HG03575 (cell line): ENCODE data around the gene ZBTB6.
"Not testable (repeated sequence)": the region's sequence is repeated elsewhere in the genome, so short reads cannot be mapped to it uniquely, and the experiment has no call there.

Experiments used
- ATAC-seq: cut with Tn5 transposase; IDR thresholded peaks from one replicate; pipeline ENCODE4 v1.9.1; 2021; ENCODE audit not compliant: unreplicated experiment, insufficient number of reproducible peaks, low FRiP score; ENCODE audit errors: extremely low read depth

Gene ZBTB6

DNA sequence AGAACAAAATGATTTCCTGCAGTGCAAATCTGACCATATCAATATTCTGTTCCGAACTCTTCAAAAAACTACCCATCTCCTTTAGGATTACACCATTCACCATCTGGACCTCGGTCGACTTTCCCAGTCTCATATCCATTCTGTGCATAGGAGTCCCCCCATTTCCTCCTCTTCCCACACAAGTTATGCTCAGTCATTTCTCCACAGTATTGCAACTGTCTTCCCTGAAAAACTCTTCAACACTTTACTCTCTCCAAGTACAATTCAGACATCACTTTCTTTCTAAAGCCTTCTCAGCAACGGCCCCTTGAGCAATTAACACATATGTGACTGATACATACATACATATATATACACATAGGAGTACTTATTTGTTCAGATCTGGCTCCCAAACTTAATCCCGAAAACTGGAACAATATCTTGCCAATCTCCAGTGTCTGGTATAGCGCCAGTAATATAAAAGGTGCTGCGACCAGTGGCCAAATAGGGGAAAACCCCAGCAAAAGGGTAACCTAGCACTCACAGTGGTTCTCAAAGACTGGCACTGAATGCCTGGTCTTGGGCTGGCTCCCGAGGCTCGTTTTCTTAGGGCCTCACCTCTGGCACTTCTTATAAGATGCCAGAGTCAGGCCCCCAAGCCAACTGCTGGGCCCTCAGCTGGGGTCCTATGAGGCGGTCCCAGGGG lies 17.6 kb upstream of the ZBTB6 start:
- ATAC-seq: no peak

DNA sequence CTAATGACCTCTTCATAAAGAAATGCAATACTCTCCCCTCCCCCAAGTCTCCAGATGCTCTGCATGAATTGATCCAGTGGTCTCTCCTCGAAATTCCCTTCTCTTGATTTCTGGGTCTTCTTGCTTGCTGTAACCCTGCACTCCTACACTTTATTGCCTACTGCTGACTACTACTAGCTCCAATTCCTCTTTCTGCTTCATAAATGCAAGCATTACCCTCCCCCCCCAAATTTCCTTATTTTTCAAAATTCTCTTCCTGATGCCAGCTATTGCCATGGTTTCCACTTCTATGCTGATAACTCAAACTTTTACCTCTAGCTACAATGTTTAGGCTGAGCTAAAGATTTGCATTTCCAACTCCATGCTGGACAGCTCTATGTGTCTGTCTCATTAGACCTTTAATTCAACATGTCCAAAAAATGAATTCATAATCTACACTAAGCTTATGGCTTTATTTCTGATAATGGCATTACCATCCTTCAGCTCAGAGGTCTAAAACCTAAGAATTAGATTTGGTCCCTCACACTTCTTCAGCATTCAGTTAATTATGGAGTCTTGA lies 16.8 kb upstream of the ZBTB6 start:
- no peak for ATAC-seq

DNA sequence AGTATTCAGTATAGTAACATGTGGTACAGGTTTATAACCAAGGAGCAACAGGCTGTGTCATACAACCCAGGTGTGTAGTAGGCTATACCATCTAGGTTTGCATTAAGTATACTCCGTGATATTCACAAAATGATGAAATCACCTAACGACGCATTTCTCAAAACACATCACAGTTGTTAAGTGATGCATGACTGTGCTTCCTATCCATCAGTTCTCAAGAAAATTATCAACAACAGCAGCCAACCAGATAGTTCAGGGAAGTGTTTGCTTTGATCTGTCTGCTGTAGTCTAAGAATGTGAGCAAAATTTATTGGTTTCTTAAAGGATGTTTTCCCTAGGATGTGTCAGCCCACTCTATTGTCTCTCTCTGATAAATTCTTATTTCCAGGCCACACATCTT lies 10.8 kb upstream of the ZBTB6 start:
- no peak for ATAC-seq

DNA sequence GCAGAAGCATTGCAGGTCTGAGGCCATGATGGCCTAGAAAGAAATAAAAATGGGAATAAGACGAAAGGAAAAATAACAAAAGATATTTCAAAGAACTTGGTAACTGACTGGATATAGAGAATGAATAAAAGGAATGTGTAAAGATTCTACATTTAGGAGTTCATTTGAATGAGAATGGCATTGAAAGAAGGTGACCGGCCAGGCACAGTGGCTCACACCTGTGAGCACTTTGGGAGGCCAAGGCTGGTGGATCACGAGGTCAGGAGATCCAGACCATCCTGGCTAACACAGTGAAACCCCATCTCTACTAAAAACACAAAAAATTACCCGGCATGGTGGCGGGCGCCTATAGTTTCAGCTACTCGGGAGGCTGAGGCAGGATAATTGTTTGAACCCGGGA lies 9.6 kb upstream of the ZBTB6 start:
- no peak for ATAC-seq

DNA sequence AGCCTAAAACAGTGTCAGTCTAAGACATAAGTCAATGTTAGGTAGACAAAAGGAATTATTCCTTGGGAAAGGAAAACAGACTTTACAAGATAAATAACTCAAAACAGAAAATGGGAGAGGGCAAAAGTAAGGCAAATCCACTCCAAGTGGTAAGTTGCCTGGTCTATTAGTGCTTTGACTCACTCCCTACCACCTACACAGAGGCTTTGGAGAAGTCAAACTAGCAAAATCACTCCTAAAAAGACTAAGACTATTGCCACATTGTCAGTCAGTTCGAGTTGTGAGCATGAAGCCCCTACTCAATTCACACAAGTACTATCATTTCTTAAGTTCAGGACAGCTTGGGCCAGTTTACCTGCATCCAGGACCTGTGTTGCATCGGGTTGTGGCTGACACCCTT lies 5.2 kb upstream of the ZBTB6 start:
- no peak for ATAC-seq

DNA sequence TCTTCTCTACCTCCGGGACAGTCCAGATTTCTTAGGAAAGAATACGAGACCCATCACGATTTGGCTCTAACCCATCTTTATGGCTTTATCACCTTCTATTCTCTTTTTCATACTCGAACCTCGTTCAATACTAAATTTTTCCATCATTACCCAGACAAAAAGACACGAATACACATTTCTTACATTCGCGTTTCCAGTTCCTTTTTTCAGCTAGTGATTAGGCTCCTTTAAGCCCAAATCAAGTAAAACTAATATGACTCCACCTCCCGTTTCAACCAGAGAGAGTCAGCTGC lies 506 bp downstream of the ZBTB6 start:
- ATAC-seq: no peak

DNA sequence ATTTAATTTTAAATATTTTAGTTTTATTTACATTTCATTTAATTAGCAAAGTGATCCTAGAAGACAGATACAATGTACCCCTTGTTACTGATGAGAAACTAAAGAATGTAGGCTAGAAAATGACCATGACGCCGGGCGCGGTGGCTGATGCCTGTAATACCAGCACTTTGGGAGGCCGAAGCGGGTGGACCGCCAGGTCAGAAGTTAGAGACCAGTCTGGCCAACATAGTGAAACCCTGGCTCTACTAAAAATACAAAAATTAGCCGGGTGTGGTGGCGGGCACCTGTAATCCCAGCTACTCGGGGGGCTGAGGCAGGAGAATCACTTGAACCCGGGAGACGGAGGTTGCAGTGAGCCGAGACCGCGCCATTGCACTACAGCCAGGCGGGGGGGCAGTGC lies 7.0 kb downstream of the ZBTB6 start:
- not testable (repeated sequence) for ATAC-seq

DNA sequence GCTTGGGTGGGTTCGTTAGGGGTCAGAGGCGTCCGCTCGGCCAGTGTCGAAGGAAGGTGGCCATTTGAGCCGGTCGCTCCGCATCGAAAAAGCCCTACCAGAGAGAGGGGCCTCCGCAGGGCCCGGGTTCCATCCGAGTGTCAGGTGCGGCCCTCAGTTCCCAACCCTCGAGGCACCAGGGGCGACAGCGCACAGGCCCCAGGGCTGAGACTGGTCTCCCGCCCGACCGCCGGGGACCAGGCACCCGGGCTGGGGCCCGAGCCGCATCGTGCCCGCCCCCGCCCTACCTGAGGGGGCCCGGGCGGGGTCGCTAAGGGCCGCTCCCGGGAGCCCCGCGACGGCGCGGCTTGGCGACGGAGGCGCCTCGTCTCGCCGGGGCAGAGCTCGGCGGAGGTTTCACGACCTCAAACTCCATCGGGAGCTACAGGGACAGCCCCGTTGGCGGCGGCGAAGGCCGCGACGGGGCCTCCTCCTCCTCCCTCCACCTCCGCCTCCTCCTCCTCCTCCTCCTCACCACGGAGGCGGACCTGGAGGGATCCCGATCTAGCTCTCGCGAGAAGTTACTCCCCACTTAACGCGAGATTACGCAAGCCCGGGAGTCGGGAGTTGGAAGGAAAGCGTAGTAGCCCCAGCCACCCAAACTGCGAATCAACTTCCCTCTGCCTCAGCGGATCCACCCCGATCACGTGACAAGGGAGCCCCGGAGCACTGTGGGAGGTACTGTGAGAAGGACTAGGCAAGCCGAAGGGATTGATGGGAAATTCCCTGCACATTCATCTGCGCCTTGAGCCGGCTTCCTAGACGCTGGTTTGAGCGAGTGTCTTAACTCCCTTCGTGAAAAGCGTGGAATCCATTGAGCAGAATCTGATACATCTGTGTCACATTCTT lies 8.1 kb downstream of the ZBTB6 start, which contains the start of gene RC3H2:
Gene RC3H2 (minus strand): TSS at position 537 of the 888 bp plus-strand sequence. CDS start 7,850 bp downstream, outside the sequence.
- ATAC-seq: peak; percentile 50

DNA sequence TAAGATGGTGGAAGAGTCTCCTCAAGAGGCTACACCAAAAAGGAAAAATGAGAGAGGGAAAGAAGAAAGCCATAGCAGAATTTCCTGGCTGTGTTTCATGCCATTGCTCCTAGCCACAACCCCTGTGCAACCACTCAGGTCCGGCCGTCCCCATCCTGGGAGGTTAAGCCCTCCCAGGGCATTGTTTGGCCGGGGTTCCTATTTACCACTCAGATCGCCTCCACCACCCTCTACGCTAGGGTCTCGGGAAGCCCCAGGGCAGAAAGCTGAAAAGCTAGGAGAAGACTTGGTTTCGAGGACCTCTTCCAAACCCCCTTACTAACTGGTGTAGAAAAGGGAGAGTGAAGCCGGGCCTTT lies 8.7 kb downstream of the ZBTB6 start:
- ATAC-seq: peak; percentile 1

DNA sequence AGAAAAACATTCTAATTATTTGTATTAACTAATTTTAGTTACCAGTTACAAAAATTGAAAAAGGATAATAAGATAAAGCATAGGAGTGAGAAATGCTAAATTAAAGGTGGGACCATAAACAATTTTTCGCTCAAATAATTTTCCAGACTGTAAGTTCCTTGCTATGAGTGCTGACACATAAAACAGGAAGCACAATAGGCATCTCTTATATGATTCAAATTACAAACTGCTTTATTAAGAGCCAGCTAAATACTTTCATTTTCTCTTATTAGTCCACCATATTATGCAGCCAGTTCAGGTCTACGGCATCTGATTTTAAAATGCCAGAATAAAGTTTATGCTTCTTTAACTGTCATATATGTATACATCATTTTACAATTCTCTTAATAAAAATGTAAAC lies 12.3 kb downstream of the ZBTB6 start:
- no peak for ATAC-seq

DNA sequence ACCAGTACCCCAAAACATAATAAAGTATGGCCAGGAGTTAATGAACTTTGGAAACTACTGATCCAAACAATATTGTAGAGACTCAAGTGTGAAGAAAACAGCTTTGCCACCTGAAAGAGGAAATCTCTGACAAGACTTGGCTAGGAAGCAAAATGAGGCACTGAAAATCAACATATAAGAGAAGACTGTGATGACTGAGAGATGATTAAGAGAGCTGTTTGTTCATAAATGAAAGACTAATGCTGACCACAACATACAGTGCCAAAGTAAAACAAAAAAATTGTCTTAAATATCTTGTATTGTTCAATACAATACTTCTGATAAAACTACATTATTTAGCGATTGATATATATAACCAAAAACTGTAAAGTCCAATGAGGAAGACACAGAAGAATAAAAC lies 15.2 kb downstream of the ZBTB6 start:
- no peak for ATAC-seq

DNA sequence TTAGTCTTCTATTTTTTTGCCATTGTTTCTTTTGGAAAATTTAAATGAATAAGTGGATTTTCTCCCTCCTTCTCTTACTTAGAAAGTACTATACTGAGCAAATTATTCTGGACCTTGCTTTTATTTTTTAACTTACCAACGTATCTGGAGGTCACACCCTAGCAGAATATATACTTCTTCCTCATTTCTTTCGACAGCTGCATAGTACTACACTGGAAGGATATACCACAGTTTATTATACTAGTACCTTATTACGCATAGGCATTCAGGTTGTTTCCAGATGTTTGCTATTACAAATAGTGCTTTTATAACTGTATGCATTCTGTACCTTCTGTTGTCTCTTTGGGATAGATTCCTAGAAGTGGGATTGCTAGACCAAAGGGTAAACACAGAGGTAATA lies 24.6 kb downstream of the ZBTB6 start:
- ATAC-seq: no peak

DNA sequence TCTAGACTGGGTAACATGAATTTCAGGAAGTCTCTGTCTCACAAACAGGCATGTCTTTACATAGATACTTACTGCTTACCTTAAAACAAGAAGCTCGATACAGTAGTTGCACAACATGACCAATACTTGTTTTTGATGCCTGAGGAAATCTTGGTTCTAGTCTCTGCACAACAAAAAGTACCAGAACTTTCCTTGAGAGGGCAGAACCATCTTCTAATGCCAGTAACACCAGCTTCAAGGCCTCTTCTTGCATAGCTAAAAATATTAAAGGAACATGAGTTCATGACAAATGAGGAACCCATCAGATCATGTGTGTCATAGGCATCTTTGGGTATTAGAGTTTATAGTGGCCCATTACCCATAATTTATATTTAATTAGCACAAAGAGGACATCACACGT lies 30.0 kb downstream of the ZBTB6 start:
- ATAC-seq: no peak

DNA sequence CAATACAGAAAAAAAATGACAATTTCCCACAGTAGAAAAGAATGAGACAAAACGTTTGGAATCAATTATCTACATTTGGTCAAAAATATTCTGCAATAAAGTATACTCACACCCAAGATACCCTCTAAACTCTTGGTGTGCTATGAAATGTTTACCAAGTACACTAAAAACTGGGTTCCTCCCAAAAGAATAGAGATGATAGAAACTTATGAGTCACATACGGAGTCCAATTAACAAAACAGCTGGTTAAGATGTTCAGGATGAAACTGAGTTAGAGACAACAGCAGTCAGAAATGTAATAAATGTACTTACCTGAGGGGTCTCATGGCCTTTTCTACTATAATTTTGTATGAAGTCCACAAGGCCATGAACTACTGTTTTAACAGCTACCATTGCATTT lies 33.7 kb downstream of the ZBTB6 start:
- no peak for ATAC-seq

DNA sequence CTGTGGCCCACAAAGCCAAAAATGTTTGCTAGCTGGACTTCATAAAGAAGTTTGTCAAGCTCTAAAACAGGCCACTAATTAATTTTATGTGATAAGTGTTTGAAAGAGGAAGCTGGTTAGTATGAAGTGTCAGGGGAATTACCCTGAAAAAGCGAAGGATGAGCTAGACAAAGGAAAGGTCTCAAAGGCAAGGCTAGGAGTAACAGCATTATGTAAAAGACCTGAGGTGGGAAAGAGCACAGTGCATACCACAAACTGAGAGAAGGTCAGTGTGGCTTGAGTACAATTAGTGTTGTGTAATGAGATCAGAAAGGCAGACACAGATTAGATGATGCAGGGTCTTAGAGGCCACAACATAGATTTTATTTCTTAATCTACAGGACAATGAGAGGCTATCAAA lies 37.6 kb downstream of the ZBTB6 start:
- no peak for ATAC-seq

DNA sequence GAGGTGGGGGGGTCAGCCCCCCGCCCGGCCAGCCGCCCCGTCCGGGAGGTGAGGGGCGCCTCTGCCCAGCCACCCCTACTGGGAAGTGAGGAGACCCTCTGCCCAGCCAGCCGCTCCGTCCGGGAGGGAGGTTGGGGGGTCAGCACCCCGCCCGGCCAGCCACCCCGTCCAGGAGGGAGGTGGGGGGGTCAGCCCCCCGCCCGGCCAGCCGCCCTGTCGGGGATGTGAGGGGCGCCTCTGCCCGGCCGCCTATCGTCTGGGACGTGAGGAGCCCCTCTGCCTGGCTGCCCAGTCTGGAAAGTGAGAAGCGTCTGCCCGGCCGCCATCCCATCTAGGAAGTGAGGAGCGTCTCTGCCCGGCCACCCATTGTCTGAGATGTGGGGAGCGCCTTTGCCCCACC lies 45.8 kb downstream of the ZBTB6 start:
- ATAC-seq: not testable (repeated sequence)

DNA sequence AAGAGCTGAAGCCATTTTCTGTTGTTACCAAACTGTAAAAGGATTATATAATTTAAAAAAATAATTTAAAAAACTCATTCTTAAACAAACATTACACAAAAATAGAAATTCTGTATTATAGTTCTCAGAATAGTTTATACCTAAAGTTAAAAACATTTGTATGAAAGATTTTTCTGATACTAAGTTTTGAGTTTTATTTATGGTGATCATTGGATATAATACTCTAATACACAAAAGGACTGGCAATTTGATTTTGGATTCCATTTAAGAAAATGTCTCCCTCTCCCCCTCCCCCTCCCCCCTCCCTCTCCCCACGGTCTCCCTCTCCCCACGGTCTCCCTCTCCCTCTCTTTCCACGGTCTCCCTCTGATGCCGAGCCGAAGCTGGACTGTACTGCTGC lies 47.0 kb downstream of the ZBTB6 start:
- no peak for ATAC-seq

DNA sequence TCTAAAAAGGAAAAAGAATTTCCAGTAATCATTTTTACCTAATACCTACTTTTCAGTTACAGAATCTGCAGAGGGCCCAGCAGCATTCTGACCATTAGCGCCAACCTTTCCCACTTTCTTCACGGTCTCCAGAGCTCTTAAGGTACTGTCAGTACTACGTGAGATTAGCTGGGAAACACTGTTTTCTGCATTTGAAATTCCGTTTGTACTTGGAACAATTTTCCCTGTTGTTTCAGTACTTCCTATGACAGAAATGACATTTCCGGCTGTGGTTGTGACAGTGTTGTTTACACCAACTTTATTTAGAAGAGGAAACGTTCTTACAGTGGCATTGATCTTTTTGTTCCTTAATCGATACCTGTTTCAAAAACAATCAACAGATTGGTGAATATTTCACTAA lies 47.8 kb downstream of the ZBTB6 start:
- no peak for ATAC-seq

DNA sequence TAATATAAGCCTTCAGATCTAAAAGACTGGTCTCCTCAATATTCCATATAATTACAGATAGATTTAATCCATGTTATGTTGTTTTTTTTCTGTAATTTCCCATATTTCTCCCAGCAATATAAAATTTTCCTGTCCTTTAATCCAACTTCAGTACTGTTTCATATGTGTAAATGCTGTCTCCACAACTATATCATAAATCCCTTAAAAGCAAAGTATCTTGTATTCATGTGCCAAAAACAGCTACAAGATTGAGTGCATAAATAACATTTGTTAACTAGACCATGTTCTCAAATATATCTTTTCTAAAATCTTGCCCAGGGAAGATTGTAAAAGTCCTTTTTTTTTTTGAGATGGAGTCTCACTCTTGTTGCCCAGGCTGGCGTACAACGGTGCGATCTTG lies 49.7 kb downstream of the ZBTB6 start:
- ATAC-seq: no peak

DNA sequence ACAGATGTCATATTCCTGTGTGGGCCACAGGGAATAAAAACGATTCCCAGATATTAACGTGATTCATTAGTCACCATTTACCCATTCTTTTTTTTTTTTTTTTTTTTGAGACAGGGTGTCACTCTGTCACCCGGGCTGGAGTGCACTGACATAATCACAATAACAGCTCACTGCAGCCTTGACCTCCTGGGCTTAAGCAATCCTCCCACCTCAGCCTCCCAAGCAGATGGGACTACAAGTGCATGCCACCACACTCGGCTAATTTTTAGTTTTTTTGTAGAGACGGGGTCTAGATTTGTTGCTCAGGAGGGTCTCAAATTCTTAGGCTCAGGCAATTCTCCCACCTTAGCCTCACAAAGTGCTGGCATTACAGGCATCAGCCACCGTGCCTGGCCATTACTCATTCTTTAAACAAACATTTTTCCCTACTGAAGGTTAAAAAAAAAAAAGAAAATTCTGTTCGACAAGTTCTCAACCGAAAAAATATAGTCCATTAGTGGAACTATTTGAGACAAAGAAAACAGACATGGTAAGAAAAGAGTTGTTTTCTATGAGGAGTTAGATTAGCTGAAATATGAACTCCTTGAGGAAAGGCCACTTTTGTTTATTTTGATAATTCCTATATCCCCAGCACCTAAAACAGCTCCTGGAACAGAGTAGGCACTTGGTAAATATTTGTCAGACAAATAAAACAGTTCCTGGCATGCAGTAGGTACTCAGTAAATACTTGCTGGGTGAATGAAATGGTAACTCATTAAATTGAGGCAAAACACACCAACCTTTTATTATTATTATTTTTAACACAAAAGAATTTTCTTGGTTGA lies 52.6 kb downstream of the ZBTB6 start:
- no peak for ATAC-seq
